H1 (cell line): ENCODE measurements around the gene CRYGS. TPM values are rescaled to one million over a fixed set of nuclear protein-coding genes. Genes with fewer than 3 reads are reported as not detected.

Experiments used
- CTCF ChIA-PET: fragments of 300-600 bp; sonication (Branson Sonifier 250); formaldehyde crosslinking; loops from one replicate; lab custom pipeline; 2021; ENCODE audit not compliant: partially characterized antibody; lab: Charles Lee
- POLR2A ChIA-PET: fragments of 300-600 bp; sonication (Branson Sonifier 250); formaldehyde crosslinking; loops from one replicate; lab custom pipeline; 2021; ENCODE audit warnings: inconsistent platforms; ENCODE audit not compliant: partially characterized antibody; lab: Charles Lee
- DNase-seq, 2 experiments: peaks; one replicate each; pipeline versions ENCODE4 v3.0.0 to v3.0.0-alpha.2; 2010 to 2022; ENCODE audit warnings: low spot score in 2 of 2, low read depth in 1 of 2, mixed read lengths in 1 of 2
- FAIRE-seq: peaks from 2 replicates; lab custom pipeline; 2011; peaks lifted over from hg19 to GRCh38; lab: Jason Lieb, UNC
- H2AFZ ChIP-seq: 2 replicates; pipeline ENCODE4 v1.8.1; 2012; ENCODE audit warnings: low read length, inconsistent platforms
- H2AK5ac ChIP-seq: 2 replicates; pipeline ENCODE4 v1.6.1; 2013; ENCODE audit warnings: low read depth, low read length
- H2BK120ac ChIP-seq: replicated peaks from 2 replicates; pipeline ENCODE3; 2013; ENCODE audit warnings: low read depth, low read length, inconsistent platforms
- H2BK12ac ChIP-seq: 2 replicates; pipeline ENCODE4 v1.6.1; 2013; ENCODE audit warnings: low read depth, low read length
- H2BK15ac ChIP-seq: 2 replicates; pipeline ENCODE4 v1.6.1; 2013; ENCODE audit warnings: low read length
- H2BK20ac ChIP-seq: 2 replicates; pipeline ENCODE4 v1.6.1; 2013; ENCODE audit warnings: low read length
- H2BK5ac ChIP-seq: 2 replicates; pipeline ENCODE4 v1.6.1; 2013; ENCODE audit warnings: low read depth, low read length
- H3K14ac ChIP-seq: 2 replicates; pipeline ENCODE4 v1.6.1; 2013; ENCODE audit warnings: inconsistent platforms; ENCODE audit not compliant: insufficient read length
- H3K18ac ChIP-seq: 2 replicates; pipeline ENCODE4 v1.6.1; 2013; ENCODE audit warnings: low read length; ENCODE audit errors: extremely low read depth
- H3K23ac ChIP-seq: 2 replicates; pipeline ENCODE4 v1.6.1; 2013; ENCODE audit warnings: inconsistent platforms; ENCODE audit not compliant: insufficient read length
- H3K23me2 ChIP-seq: 2 replicates; pipeline ENCODE4 v1.6.1; 2013; ENCODE audit warnings: low read depth, low read length
- H3K27ac ChIP-seq: 2 replicates; pipeline ENCODE4 v1.6.1; 2011; ENCODE audit warnings: low read depth, low read length, inconsistent platforms
- H3K27me3 ChIP-seq, 4 experiments: replicated peaks in 1 of 4; 1 replicate in 1 of 4; 2 replicates in 3 of 4; pipeline versions ENCODE4 v1.6.1 to v1.8.1; 2011 to 2013; ENCODE audit warnings: low read length in 3 of 4, mild to moderate bottlenecking in 3 of 4, inconsistent platforms in 2 of 4, mixed read lengths in 2 of 4, moderate library complexity in 1 of 4; ENCODE audit not compliant: control insufficient read depth in 3 of 4, insufficient read depth in 3 of 4; ENCODE audit errors: extremely low read depth in 1 of 4
- H3K36me3 ChIP-seq, 4 experiments: 2 replicates each; pipeline versions ENCODE4 v1.6.1 to v1.8.1; 2011 to 2013; ENCODE audit warnings: mild to moderate bottlenecking in 4 of 4, low read length in 3 of 4, moderate library complexity in 2 of 4, control low read depth in 1 of 4, inconsistent platforms in 1 of 4; ENCODE audit not compliant: insufficient read depth in 4 of 4, control insufficient read depth in 2 of 4
- H3K4ac ChIP-seq: replicated peaks from 2 replicates; pipeline ENCODE3; 2013; ENCODE audit warnings: low read length, low read depth, mixed read lengths, inconsistent platforms; ENCODE audit not compliant: insufficient read length
- H3K4me1 ChIP-seq, 4 experiments: replicated peaks in 1 of 4; 1 replicate in 1 of 4; 2 replicates in 3 of 4; pipeline versions ENCODE4 v1.6.1 to v1.8.1; 2011 to 2013; ENCODE audit warnings: low read length in 3 of 4, inconsistent platforms in 2 of 4, mixed read lengths in 1 of 4; ENCODE audit not compliant: insufficient read depth in 4 of 4, control insufficient read depth in 3 of 4
- H3K4me2 ChIP-seq, 2 experiments: 2 replicates each; pipeline versions ENCODE4 v1.6.1 to v1.8.1; 2011 to 2013; ENCODE audit warnings: low read depth in 2 of 2, low read length in 2 of 2, control low read depth in 1 of 2, inconsistent platforms in 1 of 2, mild to moderate bottlenecking in 1 of 2; ENCODE audit not compliant: insufficient read depth in 1 of 2
- H3K4me3 ChIP-seq, 4 experiments: fragments of 200-600, 300-600 bp in 1 of 4; sonication (generic), shearing (Covaris generic), sonication (Bioruptor Twin) in 1 of 4; 2 replicates each; pipeline versions ENCODE4 v1.5.1 to v1.8.1; 2011 to 2016; ENCODE audit warnings: low read length in 4 of 4, low read depth in 3 of 4, control low read depth in 2 of 4, inconsistent platforms in 2 of 4, mild to moderate bottlenecking in 2 of 4, mixed read lengths in 1 of 4, moderate library complexity in 1 of 4; ENCODE audit not compliant: insufficient read depth in 2 of 4; ENCODE audit errors: extremely low read depth in 1 of 4
- H3K56ac ChIP-seq: replicated peaks from 2 replicates; pipeline ENCODE3; 2013; ENCODE audit warnings: low read depth, mild to moderate bottlenecking, mixed read lengths, low read length, inconsistent platforms; ENCODE audit not compliant: insufficient read length
- H3K79me1 ChIP-seq: 2 replicates; pipeline ENCODE4 v1.6.1; 2013; ENCODE audit warnings: low read depth, low read length, control low read depth
- H3K79me2 ChIP-seq, 2 experiments: 2 replicates each; pipeline versions ENCODE4 v1.6.1 to v1.8.1; 2012 to 2013; ENCODE audit warnings: low read length in 2 of 2, mild to moderate bottlenecking in 2 of 2, inconsistent platforms in 1 of 2; ENCODE audit not compliant: insufficient read depth in 2 of 2, control insufficient read depth in 1 of 2
- H3K9ac ChIP-seq, 4 experiments: replicated peaks in 1 of 4; 1 replicate in 1 of 4; 2 replicates in 3 of 4; pipeline versions ENCODE4 v1.6.1 to v1.8.1; 2011 to 2013; ENCODE audit warnings: low read depth in 3 of 4, low read length in 3 of 4, control low read depth in 2 of 4, mild to moderate bottlenecking in 2 of 4, moderate library complexity in 2 of 4, inconsistent platforms in 1 of 4; ENCODE audit errors: extremely low read depth in 1 of 4
- H3K9me3 ChIP-seq, 2 experiments: 2 replicates each; pipeline versions ENCODE4 v1.6.1 to v1.8.1; 2012 to 2013; ENCODE audit warnings: mild to moderate bottlenecking in 2 of 2, moderate library complexity in 2 of 2, control low read depth in 1 of 2, inconsistent platforms in 1 of 2, low read depth in 1 of 2, low read length in 1 of 2, mixed read lengths in 1 of 2; ENCODE audit not compliant: insufficient read depth in 2 of 2
- H4K20me1 ChIP-seq, 2 experiments: replicated peaks in 1 of 2; 2 replicates each; pipeline versions ENCODE3 to v1.8.1; 2011 to 2013; ENCODE audit warnings: inconsistent platforms in 2 of 2, low read length in 2 of 2, mild to moderate bottlenecking in 1 of 2; ENCODE audit not compliant: insufficient read depth in 2 of 2, control insufficient read depth in 1 of 2
- H4K5ac ChIP-seq: 2 replicates; pipeline ENCODE4 v1.6.1; 2013; ENCODE audit warnings: low read length, low read depth, mixed read lengths, inconsistent platforms; ENCODE audit not compliant: insufficient read length
- H4K8ac ChIP-seq: 2 replicates; pipeline ENCODE4 v1.8.0; 2013; ENCODE audit warnings: mild to moderate bottlenecking, moderate library complexity, low read length, inconsistent platforms; ENCODE audit not compliant: insufficient read depth; ENCODE audit errors: extremely low read depth
- H4K91ac ChIP-seq: replicated peaks from 2 replicates; pipeline ENCODE3; 2013; ENCODE audit warnings: low read length, mixed read lengths, inconsistent platforms; ENCODE audit not compliant: insufficient read length
- CREB1 ChIP-seq: IDR thresholded peaks from 2 replicates; pipeline ENCODE4 v1.6.1; 2012; ENCODE audit warnings: inconsistent platforms
- POU5F1 ChIP-seq: IDR thresholded peaks from 2 replicates; pipeline ENCODE4 v1.6.1; 2011; ENCODE audit warnings: low read depth, mild to moderate bottlenecking, low read length, moderate library complexity
- RAD21 ChIP-seq, 2 experiments: IDR thresholded peaks in 1 of 2; conservative IDR thresholded peaks in 1 of 2; 2 replicates each; pipeline ENCODE4 v1.6.1; 2011; ENCODE audit warnings: low read depth in 2 of 2, low read length in 2 of 2, improper control_type of control experiment in 1 of 2, inconsistent platforms in 1 of 2, mild to moderate bottlenecking in 1 of 2, moderate library complexity in 1 of 2
- SAP30 ChIP-seq: fragments of 300-600 bp; sonication (generic); IDR thresholded peaks from 2 replicates; pipeline ENCODE4 v1.7.1; 2012; ENCODE audit warnings: low read length, moderate library complexity, mild to moderate bottlenecking, inconsistent platforms; ENCODE audit not compliant: insufficient read depth, insufficient replicate concordance
- SIN3A ChIP-seq, 2 experiments: IDR thresholded peaks in 1 of 2; conservative IDR thresholded peaks in 1 of 2; 2 replicates each; pipeline ENCODE4 v1.6.1; 2011 to 2012; ENCODE audit warnings: low read length in 2 of 2, improper control_type of control experiment in 1 of 2, low read depth in 1 of 2, mild to moderate bottlenecking in 1 of 2
- WGBS, 2 experiments: shearing (Covaris generic) in 1 of 2; methylation state at CpG; one replicate each; pipeline versions ENCODE4 v1.1.6 to v1.1.7; 2013 to 2015; ENCODE audit warnings: low lambda C conversion rate in 2 of 2, mixed read lengths in 2 of 2, inconsistent platforms in 1 of 2, low coverage in 1 of 2, missing lambda C conversion rate in 1 of 2; ENCODE audit not compliant: insufficient replicate concordance in 2 of 2, insufficient coverage in 1 of 2, insufficient read length in 1 of 2; ENCODE audit errors: extremely low coverage in 1 of 2, missing lambda C conversion rate in 1 of 2; 5-methylcytosine and 5-hydroxymethylcytosine counted together
- polyA plus RNA-seq, 7 experiments: library from polyadenylated mRNA; depleted of rRNA in 3 of 7; stranded (reverse) in 5 of 7; unstranded in 2 of 7; fragments of >200 nt in 5 of 7; fragments of 200-250 nt in 2 of 7; gene quantifications; 1 replicate in 5 of 7; 2 replicates in 1 of 7; 4 replicates in 1 of 7; pipeline versions ENCODE4 v1.2.1 to v1.2.3, GENCODE V29; 2011 to 2013; ENCODE audit warnings: missing spikeins in 2 of 7, mixed read lengths in 2 of 7
- total RNA-seq: library from RNA; stranded (reverse); fragmentation: NEBNext Ultra II Directional; extraction: Animal tissue kit (Norgen Biotek cat#: 25700); gene quantifications from 2 replicates; pipeline ENCODE4 v1.2.1, GENCODE V29; 2021

CRYGS gene
- total and polyA plus RNA-seq, 2 of the 8 experiments (the other 6 are each of a cell fraction or from before 2014, with no cell fraction given) = 1.5 to 1.8 TPM

DNA sequence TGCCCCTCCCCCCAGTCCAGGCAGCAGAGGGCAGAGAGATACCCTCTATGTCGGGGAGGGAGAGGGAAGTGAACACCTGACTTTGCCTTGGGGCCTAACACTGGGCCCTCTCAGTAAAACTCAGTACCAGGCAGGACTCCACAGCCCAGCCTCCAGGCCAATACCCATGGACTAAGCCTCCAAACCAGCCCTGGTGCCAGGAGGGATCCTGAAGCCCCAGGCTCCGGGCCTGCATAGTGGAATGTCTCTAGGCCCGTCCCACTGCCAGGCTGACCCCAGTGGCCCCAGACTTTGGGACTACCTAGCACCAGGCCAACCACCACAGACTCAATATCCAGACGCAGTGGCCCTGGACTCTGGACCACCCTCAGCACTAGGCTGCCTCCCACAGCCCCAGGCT is 46.6 kb downstream of the CRYGS start:
- DNase-seq (peak in 1 of 2 experiments; percentile 30), FAIRE-seq (no peak)
- no peak overlapping the region for H3K4ac ChIP-seq
- H3K9ac ChIP-seq = no peak overlapping the region
- 79% methylated on average over 4 of the region's 4 CpGs; no CpG with 5 or more reads in 1 of the 2 experiments for WGBS, 2 experiments
- no peaks in the 10 kb centered on the region for H3K27me3 ChIP-seq
- no peak overlapping the region; the same call in 1 of the 2 replicates for H4K8ac ChIP-seq
- H2AFZ ChIP-seq = no peak overlapping the region
- POLR2A ChIA-PET = no interaction called here
- no peaks in the 10 kb centered on the region for H3K79me1 ChIP-seq
- H3K79me2 ChIP-seq = no peaks in the 10 kb centered on the region
- H3K56ac ChIP-seq = no peak overlapping the region
- H4K91ac ChIP-seq = no peak overlapping the region
- no peaks in the 10 kb centered on the region for H4K20me1 ChIP-seq
- H3K9me3 ChIP-seq = no peaks in the 10 kb centered on the region
- H2BK15ac ChIP-seq = no peak overlapping the region
- H3K36me3 ChIP-seq = no peaks in the 10 kb centered on the region
- H3K18ac ChIP-seq = no peak overlapping the region
- no peak overlapping the region for H2BK20ac ChIP-seq
- H3K14ac ChIP-seq = no peak overlapping the region
- no peak overlapping the region for H2BK5ac ChIP-seq
- no peak overlapping the region for H3K4me3 ChIP-seq
- no peak overlapping the region for H3K4me2 ChIP-seq
- H3K27ac ChIP-seq = no peak overlapping the region
- H2AK5ac ChIP-seq = no peak overlapping the region
- no peak overlapping the region for H4K5ac ChIP-seq
- no peaks in the 10 kb centered on the region for H3K23me2 ChIP-seq
- H2BK120ac ChIP-seq = no peak overlapping the region
- no peak overlapping the region for H3K23ac ChIP-seq
- CTCF ChIA-PET = interaction anchor here (1.5 kb wide), 1 partner anchor 42 kb away, joined by 6 read pairs; no protein-coding TSS in a partner anchor
- peaks cover 0 to 2% (median 2%) of the 10 kb centered on the region in 4 experiments; a peak in 2 of 7 replicates for H3K4me1 ChIP-seq
- no peak overlapping the region for H2BK12ac ChIP-seq
- TF ChIP-seq CREB1 (no peak), RAD21 (IDR thresholded peaks at IDR 0.05 in 1 of 2, conservative IDR thresholded peaks at IDR 0.05 in 1 of 2; ENCODE audit: low read depth in 2 of 2, low read length in 2 of 2) (no peak), SAP30 (no peak), POU5F1 (no peak), SIN3A (conservative IDR thresholded peaks at IDR 0.05 in 1 of 2, IDR thresholded peaks at IDR 0.05 in 1 of 2; ENCODE audit: low read depth in 1 of 2, low read length in 2 of 2) (no peak)
